NCI-H2081 (cell line): ENCODE results near the gene SYNGR1.

ENCODE experiments used
- DNase-seq, 2 experiments: peaks; one replicate each; lab custom pipeline; 2025; lab: John Stamatoyannopoulos, UW

The SYNGR1 gene

GRCh38 chr22:39371732-39372131 is 21.9 kb downstream of the SYNGR1 start:
- DNase-seq, result no peak

- no peak for DNase-seq
Measured at GRCh38 chr22:39374191-39374590, 24.4 kb downstream of the SYNGR1 start.

- DNase-seq, result no peak
Measured at GRCh38 chr22:39374801-39375200, 25.0 kb downstream of the SYNGR1 start.

GRCh38 chr22:39375646-39376045 is 25.9 kb downstream of the SYNGR1 start:
- no peak for DNase-seq

GRCh38 chr22:39379756-39380730 is 30.3 kb downstream of the SYNGR1 start:
- DNase-seq, result no peak

- DNase-seq, result no peak
Measured at GRCh38 chr22:39381009-39381755, 31.4 kb downstream of the SYNGR1 start.

GRCh38 chr22:39381930-39382329 is 32.1 kb downstream of the SYNGR1 start:
- DNase-seq, result no peak

- DNase-seq, result no peak
Measured at GRCh38 chr22:39382410-39382809, 32.6 kb downstream of the SYNGR1 start.

- DNase-seq, result no peak
Measured at GRCh38 chr22:39383841-39384625, 34.2 kb downstream of the SYNGR1 start.

GRCh38 chr22:39384750-39385480 is 35.1 kb downstream of the SYNGR1 start:
- no peak for DNase-seq

GRCh38 chr22:39388261-39389011 is 38.6 kb downstream of the SYNGR1 start:
- no peak for DNase-seq

GRCh38 chr22:39389420-39389819 is 39.6 kb downstream of the SYNGR1 start:
- DNase-seq, result no peak

- DNase-seq, result no peak
Measured at GRCh38 chr22:39392341-39392948, 42.7 kb downstream of the SYNGR1 start.

- DNase-seq, result no peak
Measured at GRCh38 chr22:39395936-39396796, 46.4 kb downstream of the SYNGR1 start.

- no peak for DNase-seq
Measured at GRCh38 chr22:39396797-39397195, 47.0 kb downstream of the SYNGR1 start.

GRCh38 chr22:39401301-39401631 is 51.5 kb downstream of the SYNGR1 start:
- DNase-seq, result no peak

- no peak for DNase-seq
Measured at GRCh38 chr22:39405346-39406085, 55.7 kb downstream of the SYNGR1 start.

- DNase-seq, result no peak
Measured at GRCh38 chr22:39408173-39408572, 58.4 kb downstream of the SYNGR1 start.

GRCh38 chr22:39408807-39409206 is 59.0 kb downstream of the SYNGR1 start:
- no peak for DNase-seq
